Measurements from ENCODE around the gene RBMS3.

Gene RBMS3

DNA sequence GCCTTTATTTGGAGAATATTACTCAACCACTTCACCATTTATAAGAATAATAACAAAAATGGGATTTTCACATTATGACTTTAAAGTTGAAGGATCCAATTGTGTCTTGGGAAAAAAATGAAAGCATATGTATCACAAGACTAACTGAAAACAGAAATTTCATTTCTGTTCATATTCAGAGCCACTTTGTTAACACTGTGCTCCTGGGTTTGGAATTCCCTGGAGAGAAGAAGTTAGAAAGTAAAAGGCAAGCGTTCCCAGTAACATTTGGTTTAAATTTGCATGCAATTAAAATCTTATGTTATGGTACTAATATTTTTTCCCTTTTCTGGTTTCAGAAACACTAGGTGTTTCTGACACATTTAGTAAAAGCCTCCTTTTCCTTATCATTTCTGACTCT, 230.8 kb downstream of the RBMS3 start:
- H3K4me3 ChIP-seq (ENCODE audit: low read depth, low read length), result no peak overlapping the region
- TF ChIP-seq CTCF (IDR thresholded peaks at IDR 0.05; ENCODE audit: borderline replicate concordance, insufficient read depth, low read depth, low read length), result no peak

- H3K4me3 ChIP-seq (ENCODE audit: low read depth, low read length), result no peak overlapping the region
- TF ChIP-seq CTCF (IDR thresholded peaks at IDR 0.05; ENCODE audit: borderline replicate concordance, insufficient read depth, low read depth, low read length), result no peak
These were observed 231.8 kb downstream of the RBMS3 start for GRCh38 chr3:29512641-29513040.

DNA sequence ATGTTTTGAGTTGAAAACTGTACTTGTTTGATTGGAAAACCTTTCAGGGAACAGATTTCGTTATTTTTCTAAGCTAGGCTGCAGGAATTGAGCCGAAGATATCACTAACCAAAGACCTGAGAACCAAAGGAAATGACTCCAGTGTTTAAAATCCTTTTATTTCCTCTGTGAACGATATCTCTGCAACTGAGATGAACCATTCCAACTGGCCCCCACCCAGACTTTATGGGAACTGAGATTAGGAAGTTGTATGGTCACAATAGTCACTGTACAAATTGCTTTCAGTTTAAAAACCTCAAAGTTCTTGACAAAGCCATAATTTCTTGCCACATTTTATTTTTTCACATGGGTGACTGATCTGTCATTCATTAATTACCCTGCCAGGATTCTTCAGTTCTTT, 232.4 kb downstream of the RBMS3 start:
- TF ChIP-seq CTCF (IDR thresholded peaks at IDR 0.05; ENCODE audit: borderline replicate concordance, insufficient read depth, low read depth, low read length), result no peak
- no peak overlapping the region for H3K4me3 ChIP-seq (ENCODE audit: low read depth, low read length)

GRCh38 chr3:29514170-29514569, 233.3 kb downstream of the RBMS3 start:
- no peak overlapping the region for H3K4me3 ChIP-seq (ENCODE audit: low read depth, low read length)
- no peak for TF ChIP-seq CTCF (IDR thresholded peaks at IDR 0.05; ENCODE audit: borderline replicate concordance, insufficient read depth, low read depth, low read length)

GRCh38 chr3:29514912-29515311, 234.0 kb downstream of the RBMS3 start:
- no peak for TF ChIP-seq CTCF (IDR thresholded peaks at IDR 0.05; ENCODE audit: borderline replicate concordance, insufficient read depth, low read depth, low read length)
- no peak overlapping the region for H3K4me3 ChIP-seq (ENCODE audit: low read depth, low read length)

DNA sequence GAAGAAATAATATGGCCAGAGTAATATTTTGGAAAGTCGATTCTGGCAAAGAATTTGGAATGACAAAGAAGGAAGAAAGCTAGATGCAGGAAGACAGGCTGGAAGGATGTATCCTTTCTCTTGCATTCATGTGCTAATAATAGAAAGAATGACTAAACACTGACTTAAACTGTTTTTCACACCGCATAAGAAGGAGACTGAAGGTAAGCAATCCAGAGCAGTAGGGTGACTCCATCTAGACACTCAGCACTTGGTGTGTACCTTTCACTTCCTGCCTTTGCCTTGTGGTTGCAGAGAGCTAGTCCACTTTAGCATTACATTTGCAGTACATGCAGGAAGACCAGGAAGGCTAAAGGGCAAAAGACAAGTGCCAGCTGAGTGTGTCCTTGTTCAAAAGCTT, 234.6 kb downstream of the RBMS3 start:
- no peak overlapping the region for H3K4me3 ChIP-seq (ENCODE audit: low read depth, low read length)
- no peak for TF ChIP-seq CTCF (IDR thresholded peaks at IDR 0.05; ENCODE audit: borderline replicate concordance, insufficient read depth, low read depth, low read length)

DNA sequence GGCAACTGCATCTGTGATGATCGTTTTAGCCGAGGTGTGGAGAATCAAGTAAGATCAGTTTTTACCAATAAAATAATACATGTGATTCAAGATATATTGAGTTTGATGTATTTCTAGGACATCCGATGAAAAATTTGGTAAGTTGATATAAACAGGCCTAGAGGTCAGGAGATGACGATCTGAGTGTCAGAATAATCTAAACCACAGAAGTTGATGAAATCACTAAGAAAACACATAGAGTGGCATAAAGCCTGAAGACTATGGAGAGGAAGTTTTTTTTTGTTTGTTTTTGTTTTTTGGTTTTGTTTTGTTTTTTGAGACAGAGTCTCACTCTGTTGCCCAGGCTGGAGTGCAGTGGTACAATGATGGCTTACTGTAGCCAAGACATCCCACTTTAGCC, 235.3 kb downstream of the RBMS3 start:
- H3K4me3 ChIP-seq (ENCODE audit: low read depth, low read length), result no peak overlapping the region
- no peak for TF ChIP-seq CTCF (IDR thresholded peaks at IDR 0.05; ENCODE audit: borderline replicate concordance, insufficient read depth, low read depth, low read length)

Measured in GM12875 (cell line).